ENCODE results near the gene ZBED6.
"Not testable (repeated sequence)": the region's sequence is repeated elsewhere in the genome, so short reads cannot be mapped to it uniquely, and the experiment has no call there.

The ZBED6 gene

GRCh38 chr1:203771901-203772301 lies 23.5 kb upstream of the ZBED6 start:
- H3K36me3 Mint-ChIP-seq, result peaks cover 29% of the 10 kb centered on the region

GRCh38 chr1:203772836-203773235 lies 22.6 kb upstream of the ZBED6 start:
- H3K4me1 Mint-ChIP-seq, result peaks cover 48% of the 10 kb centered on the region
- H3K36me3 Mint-ChIP-seq, result peaks cover 29% of the 10 kb centered on the region
- H3K27ac Mint-ChIP-seq, result no peak overlapping the region
- no peaks in the 10 kb centered on the region for H3K27me3 Mint-ChIP-seq
- H3K4me3 Mint-ChIP-seq, result no peak overlapping the region
- no peaks in the 10 kb centered on the region for H3K9me3 Mint-ChIP-seq

More at GRCh38 chr1:203771901-203772301, 23.5 kb upstream of the ZBED6 start:
- no peaks in the 10 kb centered on the region for H3K9me3 Mint-ChIP-seq
- peak overlapping the region; percentile 12 for H3K27ac Mint-ChIP-seq
- peaks cover 42% of the 10 kb centered on the region for H3K4me1 Mint-ChIP-seq
- no peaks in the 10 kb centered on the region for H3K27me3 Mint-ChIP-seq
- no peak overlapping the region for H3K4me3 Mint-ChIP-seq

- H3K27ac Mint-ChIP-seq, result no peak overlapping the region
- peaks cover 23% of the 10 kb centered on the region for H3K4me1 Mint-ChIP-seq
- H3K27me3 Mint-ChIP-seq, result no peaks in the 10 kb centered on the region
- no peak overlapping the region for H3K4me3 Mint-ChIP-seq
- peaks cover 13% of the 10 kb centered on the region for H3K36me3 Mint-ChIP-seq
- no peaks in the 10 kb centered on the region for H3K9me3 Mint-ChIP-seq
These were observed 18.8 kb upstream of the ZBED6 start for GRCh38 chr1:203776636-203777035.

GRCh38 chr1:203777596-203777995 lies 17.8 kb upstream of the ZBED6 start:
- Mint-ChIP-seq H3K9me3 (no peaks in the 10 kb centered on the region), H3K4me3 (no peak overlapping the region), H3K27ac (peak overlapping the region; percentile 62), H3K27me3 (no peaks in the 10 kb centered on the region), H3K36me3 (peaks cover 13% of the 10 kb centered on the region), H3K4me1 (peaks cover 23% of the 10 kb centered on the region)

- H3K4me1 Mint-ChIP-seq, result peaks cover 23% of the 10 kb centered on the region
- no peaks in the 10 kb centered on the region for H3K9me3 Mint-ChIP-seq
- H3K4me3 Mint-ChIP-seq, result no peak overlapping the region
- H3K27ac Mint-ChIP-seq, result no peak overlapping the region
- H3K36me3 Mint-ChIP-seq, result peaks cover 13% of the 10 kb centered on the region
- no peaks in the 10 kb centered on the region for H3K27me3 Mint-ChIP-seq
These were observed 17.3 kb upstream of the ZBED6 start for GRCh38 chr1:203778146-203778545.

GRCh38 chr1:203778789-203779188 lies 16.6 kb upstream of the ZBED6 start:
- no peak overlapping the region for H3K27ac Mint-ChIP-seq
- H3K27me3 Mint-ChIP-seq, result no peaks in the 10 kb centered on the region
- H3K36me3 Mint-ChIP-seq, result peaks cover 11% of the 10 kb centered on the region
- peaks cover 23% of the 10 kb centered on the region for H3K4me1 Mint-ChIP-seq
- H3K9me3 Mint-ChIP-seq, result no peaks in the 10 kb centered on the region
- H3K4me3 Mint-ChIP-seq, result no peak overlapping the region

GRCh38 chr1:203781962-203782361 lies 13.5 kb upstream of the ZBED6 start:
- no peaks in the 10 kb centered on the region for H3K9me3 Mint-ChIP-seq
- no peak overlapping the region for H3K4me3 Mint-ChIP-seq
- peaks cover 2% of the 10 kb centered on the region for H3K36me3 Mint-ChIP-seq
- H3K27me3 Mint-ChIP-seq, result no peaks in the 10 kb centered on the region
- peaks cover 8% of the 10 kb centered on the region for H3K4me1 Mint-ChIP-seq
- no peak overlapping the region for H3K27ac Mint-ChIP-seq

GRCh38 chr1:203789966-203790365 lies 5.5 kb upstream of the ZBED6 start:
- Mint-ChIP-seq H3K27me3 (no peaks in the 10 kb centered on the region), H3K9me3 (no peaks in the 10 kb centered on the region), H3K27ac (no peak overlapping the region), H3K36me3 (peaks cover 2% of the 10 kb centered on the region), H3K4me3 (no peak overlapping the region), H3K4me1 (peaks cover 4% of the 10 kb centered on the region)

GRCh38 chr1:203791498-203791897 lies 3.9 kb upstream of the ZBED6 start:
- Mint-ChIP-seq H3K4me1 (peaks cover 9% of the 10 kb centered on the region), H3K27ac (no peak overlapping the region), H3K27me3 (no peaks in the 10 kb centered on the region), H3K4me3 (no peak overlapping the region), H3K36me3 (peaks cover 3% of the 10 kb centered on the region), H3K9me3 (no peaks in the 10 kb centered on the region)

- H3K4me1 Mint-ChIP-seq, result peaks cover 18% of the 10 kb centered on the region
- peaks cover 7% of the 10 kb centered on the region for H3K36me3 Mint-ChIP-seq
These were observed 2.9 kb upstream of the ZBED6 start for GRCh38 chr1:203792486-203792885.

GRCh38 chr1:203793561-203793960 lies 1.9 kb upstream of the ZBED6 start:
- not testable (repeated sequence) for H3K27ac Mint-ChIP-seq, H3K4me3 Mint-ChIP-seq, H3K27me3 Mint-ChIP-seq, H3K9me3 Mint-ChIP-seq
- Mint-ChIP-seq H3K4me1 (peaks cover 28% of the 10 kb centered on the region), H3K36me3 (peaks cover 12% of the 10 kb centered on the region)

More at GRCh38 chr1:203792486-203792885, 2.9 kb upstream of the ZBED6 start:
- Mint-ChIP-seq H3K9me3 (no peaks in the 10 kb centered on the region), H3K4me3 (no peak overlapping the region), H3K27me3 (no peaks in the 10 kb centered on the region), H3K27ac (no peak overlapping the region)

GRCh38 chr1:203794764-203795440 lies 521 bp upstream of the ZBED6 start:
- Mint-ChIP-seq H3K9me3 (no peaks in the 10 kb centered on the region), H3K4me3 (peak overlapping the region; percentile 96), H3K4me1 (peaks cover 39% of the 10 kb centered on the region), H3K36me3 (peaks cover 18% of the 10 kb centered on the region), H3K27me3 (no peaks in the 10 kb centered on the region), H3K27ac (peak overlapping the region; percentile 97)

- H3K9me3 Mint-ChIP-seq, result no peaks in the 10 kb centered on the region
- H3K27ac Mint-ChIP-seq, result peak overlapping the region; percentile 96
- H3K4me1 Mint-ChIP-seq, result peaks cover 52% of the 10 kb centered on the region
- H3K36me3 Mint-ChIP-seq, result peaks cover 22% of the 10 kb centered on the region
- peak overlapping the region; percentile 96 for H3K4me3 Mint-ChIP-seq
- H3K27me3 Mint-ChIP-seq, result no peaks in the 10 kb centered on the region
These were observed 798 bp downstream of the ZBED6 start for GRCh38 chr1:203796236-203796605.

- H3K36me3 Mint-ChIP-seq, result peaks cover 24% of the 10 kb centered on the region
- H3K27ac Mint-ChIP-seq, result peak overlapping the region; percentile 8
- H3K4me1 Mint-ChIP-seq, result peaks cover 62% of the 10 kb centered on the region
- H3K4me3 Mint-ChIP-seq, result peak overlapping the region; percentile 96
- no peaks in the 10 kb centered on the region for H3K27me3 Mint-ChIP-seq
- no peaks in the 10 kb centered on the region for H3K9me3 Mint-ChIP-seq
These were observed 1.8 kb downstream of the ZBED6 start for GRCh38 chr1:203797216-203797615.

- no peaks in the 10 kb centered on the region for H3K27me3 Mint-ChIP-seq
- peak overlapping the region; percentile 8 for H3K27ac Mint-ChIP-seq
- H3K9me3 Mint-ChIP-seq, result no peaks in the 10 kb centered on the region
- H3K36me3 Mint-ChIP-seq, result peaks cover 28% of the 10 kb centered on the region
- peak overlapping the region; percentile 96 for H3K4me3 Mint-ChIP-seq
- H3K4me1 Mint-ChIP-seq, result peaks cover 69% of the 10 kb centered on the region
These were observed 2.7 kb downstream of the ZBED6 start for GRCh38 chr1:203797948-203798655.

- peaks cover 80% of the 10 kb centered on the region for H3K4me1 Mint-ChIP-seq
- peak overlapping the region; percentile 51 for H3K27ac Mint-ChIP-seq
- H3K27me3 Mint-ChIP-seq, result no peaks in the 10 kb centered on the region
- peak overlapping the region; percentile 60 for H3K4me3 Mint-ChIP-seq
- peaks cover 36% of the 10 kb centered on the region for H3K36me3 Mint-ChIP-seq
- H3K9me3 Mint-ChIP-seq, result no peaks in the 10 kb centered on the region
These were observed 3.7 kb downstream of the ZBED6 start for GRCh38 chr1:203799157-203799556.
